Stomach (tissue), 9 donors: ENCODE measurements around the gene REN. TPM values are rescaled to one million over a fixed set of nuclear protein-coding genes. Genes with fewer than 3 reads are reported as not detected.

ENCODE experiments used
- DNase-seq, 2 donors: peaks; one replicate each; pipeline versions ENCODE4 v3.0.0 to v3.0.0-alpha.2; 2013 to 2019
- H3K27ac ChIP-seq, 5 donors: fragments of 200-600 bp in 4 of 5; sonication (generic) in 4 of 5; one replicate each; pipeline ENCODE4 v1.5.1; 2013 to 2019; ENCODE audit warnings: mild to moderate bottlenecking in 1 of 5, moderate library complexity in 1 of 5
- H3K27me3 ChIP-seq, 3 donors: fragments of 200-600 bp; sonication (generic); one replicate each; pipeline ENCODE4 v1.5.1; 2017 to 2019; ENCODE audit warnings: mixed run types in 1 of 3
- H3K36me3 ChIP-seq, 4 donors: fragments of 200-600 bp; sonication (generic); 1 replicate in 3 of 4; 2 replicates in 1 of 4; pipeline ENCODE4 v1.5.1; 2016 to 2019
- H3K4me1 ChIP-seq, 4 donors: fragments of 200-600 bp; sonication (generic); one replicate each; pipeline ENCODE4 v1.5.1; 2016 to 2019
- H3K4me3 ChIP-seq, 4 donors: fragments of 200-600 bp; sonication (generic) in 3 of 4; one replicate each; pipeline ENCODE4 v1.5.1; 2016 to 2019; ENCODE audit warnings: mild to moderate bottlenecking in 1 of 4
- H3K9me3 ChIP-seq, 4 donors: fragments of 200-600 bp; sonication (generic); one replicate each; pipeline ENCODE4 v1.5.1; 2016 to 2019
- CTCF ChIP-seq, 7 experiments: fragments of 450-650 bp in 4 of 7; fragments of 200-600 bp in 3 of 7; sonication (generic) in 3 of 7; IDR thresholded peaks; one replicate each; pipeline ENCODE4 v1.5.1; 2016 to 2019; ENCODE audit warnings: antibody characterized with exemption in 7 of 7, control low read depth in 2 of 7, mild to moderate bottlenecking in 1 of 7
- EP300 ChIP-seq: sonication (generic); formaldehyde crosslinking; IDR thresholded peaks from one replicate; pipeline ENCODE4 v1.6.1; 2017; ENCODE audit warnings: antibody characterized with exemption
- POLR2A ChIP-seq, 4 donors: fragments of 450-650 bp; IDR thresholded peaks; one replicate each; pipeline ENCODE4 v1.6.1; 2016; ENCODE audit warnings: antibody characterized with exemption in 4 of 4, control low read depth in 2 of 4, mild to moderate bottlenecking in 1 of 4, moderate library complexity in 1 of 4
- POLR2AphosphoS5 ChIP-seq, 3 donors: sonication (generic); formaldehyde crosslinking; IDR thresholded peaks; one replicate each; pipeline ENCODE4 v1.6.1; 2016; ENCODE audit warnings: antibody characterized with exemption in 3 of 3
- WGBS, 5 donors: extraction: QIAGEN DNeasy Blood & Tissue Kit in 3 of 5; methylation state at CpG; one replicate each; pipeline versions ENCODE4 v1.1.5 to v1.1.7; 2013 to 2018; 5-methylcytosine and 5-hydroxymethylcytosine counted together
- intact Hi-C: fragments of 100-400 bp; cut with DNase I; formaldehyde crosslinking; loops from one replicate; pipeline ENCODE4 v1.15.1; 2023; ENCODE audit warnings: low total_unique reads
- polyA plus RNA-seq, 3 donors: library from polyadenylated mRNA; stranded (reverse); fragments of 200-250 nt; gene quantifications; one replicate each; pipeline ENCODE4 v1.2.3, GENCODE V29; 2013
- total RNA-seq, 5 donors: library from RNA; depleted of rRNA; stranded (reverse); fragments of >200 nt; gene quantifications; one replicate each; pipeline versions ENCODE4 v1.1.0 to v1.2.3, GENCODE V29; 2014 to 2016
- donor health status: healthy with polysubstance abuse.
- donor health status: Bipolar disorder and iron deficiency.
- donor health status: healthy.

REN gene
- total and polyA plus RNA-seq, 8 donors, result 0.08 TPM; not detected in 7

DNA sequence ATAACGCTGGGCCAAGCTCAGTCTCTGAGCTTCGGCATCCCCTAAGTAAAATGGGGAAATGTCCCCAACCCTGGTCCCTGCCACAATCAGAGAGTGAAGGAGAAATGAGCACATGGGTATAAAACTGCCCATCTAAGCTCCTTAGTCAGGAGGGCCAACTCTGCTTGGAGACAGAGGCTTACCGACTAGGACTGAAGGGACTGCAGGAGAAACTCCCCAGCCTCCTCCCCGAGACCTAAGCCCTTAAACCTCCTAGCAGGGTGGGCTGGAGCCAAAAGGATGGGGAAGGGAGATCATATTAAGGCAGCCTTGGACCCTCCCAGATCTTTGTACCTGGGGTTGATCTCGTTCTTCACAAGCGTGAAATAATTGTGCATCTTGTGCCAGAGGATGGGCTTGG lies 19.8 kb downstream of the REN start:
- no peak for DNase-seq
- Histone ChIP-seq H3K4me3 (no peak overlapping the region), H3K27ac (no peak overlapping the region), H3K9me3 (no peaks in the 10 kb centered on the region), H3K36me3 (peaks cover 0 to 15% (median 6%) of the 10 kb centered on the region in 4 donors), H3K27me3 (peaks cover 0 to 8% (median 2%) of the 10 kb centered on the region in 3 donors), H3K4me1 (peaks cover 4 to 17% (median 13%) of the 10 kb centered on the region in 4 donors)
- intact Hi-C loops, result no loop called here
- TF ChIP-seq CTCF (IDR thresholded peaks at IDR 0.05), result no peak
- 84 to 92% (median 88%) methylated on average over 6 of the region's 6 CpGs for WGBS, 5 donors

DNA sequence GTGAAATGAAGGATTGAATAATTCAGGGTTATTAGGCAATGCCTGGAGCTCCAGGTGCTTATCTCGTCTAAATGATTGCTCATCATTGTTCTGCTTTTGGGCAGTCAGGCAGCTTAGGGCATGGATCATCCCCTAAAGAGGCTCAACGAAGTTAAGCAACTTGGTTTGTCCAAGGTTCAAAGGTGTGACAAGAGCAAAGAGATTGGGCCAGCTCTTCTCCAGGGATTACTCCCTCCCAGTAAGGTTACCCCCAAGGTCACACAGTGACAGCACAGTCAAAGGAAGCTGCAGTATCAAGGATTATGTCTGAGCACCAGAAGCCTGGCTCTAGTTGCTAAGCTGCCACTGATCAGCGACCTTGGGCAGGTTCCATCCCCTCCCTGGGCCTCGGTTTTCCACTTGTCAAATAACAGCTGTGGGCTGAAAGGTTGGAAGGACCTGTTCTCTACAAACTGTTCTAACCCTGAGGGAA lies 21.1 kb downstream of the REN start:
- TF ChIP-seq CTCF (IDR thresholded peaks at IDR 0.05), result no peak
- TF ChIP-seq POLR2A (IDR thresholded peaks at IDR 0.05), result no peak
- TF ChIP-seq POLR2AphosphoS5 (IDR thresholded peaks at IDR 0.05), result no peak
- no peak for TF ChIP-seq EP300
- H3K27me3 ChIP-seq, result no peaks in the 10 kb centered on the region
- H3K9me3 ChIP-seq, result no peaks in the 10 kb centered on the region
- H3K27ac ChIP-seq, result no peak overlapping the region
- intact Hi-C loops, result no loop called here
- WGBS, 5 donors, result 60 to 70% (median 64%) methylated on average over 4 of the region's 4 CpGs
- no peak overlapping the region for H3K4me3 ChIP-seq
- DNase-seq, result no peak
- peaks cover 0 to 4% (median under 1%) of the 10 kb centered on the region in 4 donors for H3K4me1 ChIP-seq
- peaks cover 0 to 24% (median 10%) of the 10 kb centered on the region in 4 donors for H3K36me3 ChIP-seq

GRCh38 chr1:204143276-204144041 lies 22.7 kb downstream of the REN start:
- Histone ChIP-seq H3K4me3 (no peak overlapping the region), H3K36me3 (peaks cover 0 to 40% (median 18%) of the 10 kb centered on the region in 4 donors), H3K9me3 (no peaks in the 10 kb centered on the region), H3K27me3 (no peaks in the 10 kb centered on the region), H3K27ac (no peak overlapping the region), H3K4me1 (no peaks in the 10 kb centered on the region)
- intact Hi-C loops, result no loop called here
- no peak for DNase-seq
- no peak for TF ChIP-seq POLR2AphosphoS5 (IDR thresholded peaks at IDR 0.05)
- no peak for TF ChIP-seq POLR2A (IDR thresholded peaks at IDR 0.05)
- TF ChIP-seq CTCF (IDR thresholded peaks at IDR 0.05), result no peak
- no peak for TF ChIP-seq EP300
- 75 to 89% (median 82%) methylated on average over 14 of the region's 14 CpGs for WGBS, 5 donors

GRCh38 chr1:204142032-204142974 lies 23.8 kb downstream of the REN start:
- WGBS, 5 donors, result 71 to 81% (median 77%) methylated on average over 3 to 5 of the region's 5 CpGs
- H3K27me3 ChIP-seq, result no peaks in the 10 kb centered on the region
- H3K9me3 ChIP-seq, result no peaks in the 10 kb centered on the region
- H3K4me3 ChIP-seq, result no peak overlapping the region
- TF ChIP-seq POLR2A (IDR thresholded peaks at IDR 0.05), result no peak
- no peak for TF ChIP-seq POLR2AphosphoS5 (IDR thresholded peaks at IDR 0.05)
- TF ChIP-seq EP300, result no peak
- no peak for TF ChIP-seq CTCF (IDR thresholded peaks at IDR 0.05)
- H3K4me1 ChIP-seq, result no peaks in the 10 kb centered on the region
- intact Hi-C loops, result no loop called here
- DNase-seq, result no peak
- H3K36me3 ChIP-seq, result peaks cover 0 to 50% (median 23%) of the 10 kb centered on the region in 4 donors
- no peak overlapping the region for H3K27ac ChIP-seq
